ENCODE data around the gene CANT1. TPM values are rescaled to one million over a fixed set of nuclear protein-coding genes. Genes with fewer than 3 reads are reported as not detected.

Gene CANT1
- total RNA-seq, 1 experiment from 2014 or later: 54.2 TPM

GRCh38 chr17:78993981-78994671 is 15.4 kb downstream of the CANT1 start:
- BruUV-seq (replicated peaks): no TSS peak
- Histone ChIP-seq H3K9me3 (ENCODE audit: low read depth, low read length, poor library complexity, severe bottlenecking) (no peaks in the 10 kb centered on the region), H3K27me3 (replicated peaks; ENCODE audit: insufficient read depth, low read depth, low read length, poor library complexity) (no peaks in the 10 kb centered on the region), H3K27ac (ENCODE audit: low read depth, low read length, poor library complexity, severe bottlenecking) (no peak overlapping the region), H3K36me3 (ENCODE audit: insufficient read depth, low read length, poor library complexity, severe bottlenecking) (peaks cover 60% of the 10 kb centered on the region), H3K4me3 (ENCODE audit: low read depth, low read length, poor library complexity, severe bottlenecking) (no peak overlapping the region), H3K4me1 (ENCODE audit: insufficient read depth, low read length, poor library complexity, severe bottlenecking) (no peaks in the 10 kb centered on the region)
- intact Hi-C loops (cut with micrococcal nuclease; ENCODE audit: unreplicated experiment): no loop called here
- CTCF ChIA-PET: interaction anchor here (0.6 kb wide), 1 partner anchor 151 kb away, joined by 3 read pairs; no protein-coding TSS in a partner anchor
- no peak for DNase-seq (ENCODE audit: low spot score)
- TF ChIP-seq EZH2 (IDR thresholded peaks at IDR 0.05; ENCODE audit: borderline replicate concordance, low read depth, low read length, poor library complexity, severe bottlenecking) (no peak), CTCF (conservative IDR thresholded peaks at IDR 0.05; ENCODE audit: low read depth, low read length) (no peak)
- POLR2A ChIA-PET (ENCODE audit: low non-redundant PET): no interaction called here

- Histone ChIP-seq H3K36me3 (ENCODE audit: insufficient read depth, low read length, poor library complexity, severe bottlenecking) (peaks cover 58% of the 10 kb centered on the region), H3K27me3 (replicated peaks; ENCODE audit: insufficient read depth, low read depth, low read length, poor library complexity) (no peaks in the 10 kb centered on the region), H3K27ac (ENCODE audit: low read depth, low read length, poor library complexity, severe bottlenecking) (no peak overlapping the region), H3K9me3 (ENCODE audit: low read depth, low read length, poor library complexity, severe bottlenecking) (no peaks in the 10 kb centered on the region), H3K4me3 (ENCODE audit: low read depth, low read length, poor library complexity, severe bottlenecking) (no peak overlapping the region), H3K4me1 (ENCODE audit: insufficient read depth, low read length, poor library complexity, severe bottlenecking) (no peaks in the 10 kb centered on the region)
- no TSS peak for BruUV-seq (replicated peaks)
- TF ChIP-seq EZH2 (IDR thresholded peaks at IDR 0.05; ENCODE audit: borderline replicate concordance, low read depth, low read length, poor library complexity, severe bottlenecking) (no peak), CTCF (conservative IDR thresholded peaks at IDR 0.05; ENCODE audit: low read depth, low read length) (peak; percentile 86)
- CTCF ChIA-PET: no interaction called here
- DNase-seq (ENCODE audit: low spot score): peak; percentile 67
- intact Hi-C loops (cut with micrococcal nuclease; ENCODE audit: unreplicated experiment): no loop called here
- POLR2A ChIA-PET (ENCODE audit: low non-redundant PET): no interaction called here
Observed at GRCh38 chr17:78993241-78993956, 16.2 kb downstream of the CANT1 start.

- POLR2A ChIA-PET (ENCODE audit: low non-redundant PET): no interaction called here
- DNase-seq (ENCODE audit: low spot score): no peak
- no TSS peak for BruUV-seq (replicated peaks)
Observed at GRCh38 chr17:78992542-78993212, 16.9 kb downstream of the CANT1 start.

More at GRCh38 chr17:78992542-78993212, 16.9 kb downstream of the CANT1 start:
- no peaks in the 10 kb centered on the region for H3K27me3 ChIP-seq (replicated peaks; ENCODE audit: insufficient read depth, low read depth, low read length, poor library complexity)
- peaks cover 50% of the 10 kb centered on the region for H3K36me3 ChIP-seq (ENCODE audit: insufficient read depth, low read length, poor library complexity, severe bottlenecking)
- CTCF ChIA-PET: no interaction called here
- no peak overlapping the region for H3K4me3 ChIP-seq (ENCODE audit: low read depth, low read length, poor library complexity, severe bottlenecking)
- no peaks in the 10 kb centered on the region for H3K9me3 ChIP-seq (ENCODE audit: low read depth, low read length, poor library complexity, severe bottlenecking)
- intact Hi-C loops (cut with micrococcal nuclease; ENCODE audit: unreplicated experiment): no loop called here
- H3K27ac ChIP-seq (ENCODE audit: low read depth, low read length, poor library complexity, severe bottlenecking): no peak overlapping the region
- no peaks in the 10 kb centered on the region for H3K4me1 ChIP-seq (ENCODE audit: insufficient read depth, low read length, poor library complexity, severe bottlenecking)
- no peak for TF ChIP-seq EZH2 (IDR thresholded peaks at IDR 0.05; ENCODE audit: borderline replicate concordance, low read depth, low read length, poor library complexity, severe bottlenecking)
- TF ChIP-seq CTCF (conservative IDR thresholded peaks at IDR 0.05; ENCODE audit: low read depth, low read length): no peak
